AG08396 (cell line): Measurements from ENCODE around the gene RAVER2.

Source experiments
- DNase-seq: peaks from one replicate; pipeline ENCODE4 v3.0.0; 2012; ENCODE audit warnings: low spot score, mixed read lengths

RAVER2 gene

GRCh38 chr1:64847666-64848065, 102.8 kb downstream of the RAVER2 start:
- no peak for DNase-seq

GRCh38 chr1:64848136-64848535, 103.3 kb downstream of the RAVER2 start:
- DNase-seq, result no peak

DNA sequence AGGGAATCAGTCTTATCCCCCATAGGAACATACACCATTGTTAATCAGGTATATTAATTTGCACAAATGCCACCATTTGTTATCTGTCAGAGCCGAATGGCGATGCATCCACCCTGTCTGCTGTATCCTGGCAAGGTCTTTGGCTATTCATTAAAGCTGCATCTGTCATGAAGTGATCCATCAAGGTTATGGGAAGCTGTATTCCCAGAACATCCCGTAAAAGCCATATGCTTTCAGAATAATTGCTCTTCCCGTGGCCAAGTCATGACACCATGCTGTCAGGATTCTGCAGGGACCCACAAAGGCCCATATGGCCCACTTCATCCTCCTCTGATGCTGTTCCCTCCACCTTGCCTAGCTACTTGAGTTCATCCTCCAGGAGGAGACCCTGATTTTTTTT, 103.9 kb downstream of the RAVER2 start:
- DNase-seq, result no peak

DNA sequence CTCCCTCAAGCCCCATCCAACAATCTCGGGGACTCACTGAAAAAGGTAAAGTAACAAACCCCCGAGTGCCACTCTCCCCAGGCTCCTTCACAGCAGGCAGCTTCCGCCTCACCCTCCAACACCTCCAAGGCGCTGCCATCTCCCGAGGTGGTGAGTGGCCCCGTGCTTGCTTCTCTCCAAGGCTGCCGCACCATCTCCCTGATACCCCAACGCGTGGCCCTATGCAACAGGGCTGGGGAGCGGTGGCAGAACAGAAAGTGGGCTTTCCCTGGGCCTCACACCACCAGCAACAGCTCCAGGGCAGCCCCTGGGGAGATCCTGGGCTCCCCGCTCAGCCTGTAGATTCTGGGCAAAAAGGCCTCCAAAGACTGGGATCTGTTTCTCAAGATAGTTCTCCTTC, 105.1 kb downstream of the RAVER2 start:
- no peak for DNase-seq

- no peak for DNase-seq
These were observed 106.0 kb downstream of the RAVER2 start for GRCh38 chr1:64850846-64851245.

DNA sequence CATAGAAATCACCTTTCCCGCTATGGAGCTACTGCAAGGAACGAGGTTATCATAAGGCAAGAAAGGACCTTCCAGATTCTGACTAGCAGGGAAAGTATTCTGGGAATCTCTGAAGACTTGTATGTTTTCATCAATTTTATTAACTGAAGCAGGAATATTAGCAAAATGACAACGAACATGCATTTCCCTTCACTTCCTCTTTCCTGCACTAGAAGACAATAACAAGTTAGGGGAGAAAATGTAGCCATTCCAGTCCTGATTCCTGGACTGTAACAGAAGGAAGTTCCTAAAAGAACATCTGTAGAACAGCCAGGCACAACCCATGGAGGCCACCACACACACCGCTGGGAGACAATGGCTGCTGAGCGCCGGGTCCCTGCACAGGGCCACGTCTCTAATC, 106.8 kb downstream of the RAVER2 start:
- no peak for DNase-seq

DNA sequence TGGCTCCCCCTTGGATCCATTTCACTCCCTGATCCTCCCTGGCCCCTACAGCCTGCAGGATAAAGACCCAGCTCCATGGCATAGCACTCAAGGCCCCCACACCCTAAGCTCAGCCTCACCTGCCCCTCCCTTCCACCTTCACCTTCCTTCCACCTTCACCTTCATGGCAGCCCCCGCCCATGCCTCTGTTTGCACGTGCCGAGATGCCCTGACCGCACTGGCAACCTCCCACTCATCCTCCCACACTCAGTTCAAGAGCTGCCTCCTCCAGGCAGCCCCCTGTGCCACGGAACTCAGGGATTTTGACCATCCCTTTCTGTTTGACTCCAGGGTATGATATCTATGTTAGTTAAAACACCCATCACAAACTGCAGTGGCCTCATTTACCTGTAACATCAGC, 109.8 kb downstream of the RAVER2 start:
- no peak for DNase-seq

- no peak for DNase-seq
These were observed 110.7 kb downstream of the RAVER2 start for GRCh38 chr1:64855557-64855956.

- DNase-seq, result no peak
These were observed 111.7 kb downstream of the RAVER2 start for GRCh38 chr1:64856553-64856952.

- DNase-seq, result no peak
These were observed 112.5 kb downstream of the RAVER2 start for GRCh38 chr1:64857347-64857746.

DNA sequence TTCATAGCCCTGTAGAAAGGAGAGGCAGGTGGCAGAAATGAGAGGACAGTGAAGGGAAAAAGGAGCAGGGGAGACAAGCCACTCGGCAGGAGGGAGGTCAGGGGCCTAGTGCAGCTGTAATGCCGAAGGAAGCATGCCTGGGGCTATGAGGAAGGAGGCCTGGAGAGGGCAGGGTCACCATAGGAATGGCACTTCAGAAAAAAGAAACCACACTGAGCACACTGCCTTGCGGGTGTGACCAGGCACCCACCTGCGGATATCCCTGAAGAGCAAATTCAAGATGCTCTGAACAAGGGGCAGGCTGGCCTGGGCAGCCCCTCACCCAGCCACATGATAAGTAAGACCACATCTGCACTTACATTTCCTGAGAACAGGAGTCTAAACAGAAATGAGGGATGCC, 116.7 kb downstream of the RAVER2 start:
- no peak for DNase-seq

DNA sequence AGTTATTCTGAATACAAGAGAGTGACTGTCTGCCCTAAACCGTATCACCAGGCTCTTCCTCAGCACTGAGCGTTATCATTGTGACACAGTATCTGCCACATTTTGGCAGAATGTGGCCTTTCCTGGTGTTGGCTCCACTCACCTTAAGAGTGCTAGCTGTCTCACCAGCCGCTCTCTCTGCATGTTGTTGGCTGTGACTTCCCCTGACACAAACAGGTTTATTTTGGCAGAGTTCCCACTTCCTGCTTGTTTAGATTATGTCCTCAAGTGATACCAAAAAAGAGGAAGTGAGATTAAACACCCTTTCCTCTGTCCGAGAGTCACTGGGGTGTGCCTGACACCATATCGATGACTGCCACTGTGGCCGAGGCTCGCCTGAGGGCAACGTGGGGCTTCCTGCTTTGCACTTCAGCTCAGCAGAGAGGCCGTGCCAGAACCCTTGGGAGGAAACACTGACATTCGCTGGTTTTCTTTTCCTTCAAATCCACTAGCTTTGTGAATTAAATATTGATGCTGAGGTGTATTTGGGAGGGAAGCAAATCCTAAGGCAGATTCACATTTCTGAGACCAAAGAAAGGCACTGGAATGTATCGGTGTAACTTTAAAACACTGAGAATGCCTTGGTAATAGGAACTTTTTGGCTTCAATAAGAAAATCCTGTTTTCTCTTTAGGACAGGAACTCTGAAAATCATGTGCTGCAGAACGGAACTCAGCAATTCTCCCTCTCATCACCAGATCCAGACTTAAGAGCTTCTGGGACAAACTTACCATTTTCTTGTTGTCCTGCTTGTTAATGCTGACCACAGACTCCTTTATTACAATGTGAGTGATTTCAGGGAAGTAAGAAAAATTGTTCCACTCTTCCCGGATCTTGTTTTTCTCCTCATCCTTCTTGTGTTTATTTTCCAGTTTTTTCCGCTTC, 119.4 kb downstream of the RAVER2 start:
- no peak for DNase-seq

GRCh38 chr1:64865105-64865757, 120.4 kb downstream of the RAVER2 start:
- no peak for DNase-seq

- DNase-seq, result no peak
These were observed 121.8 kb downstream of the RAVER2 start for GRCh38 chr1:64866689-64867088.

GRCh38 chr1:64867266-64867665, 122.4 kb downstream of the RAVER2 start:
- DNase-seq, result no peak

- DNase-seq, result no peak
These were observed 126.4 kb downstream of the RAVER2 start for GRCh38 chr1:64871256-64871655.

- no peak for DNase-seq
These were observed 127.2 kb downstream of the RAVER2 start for GRCh38 chr1:64872067-64872466.

DNA sequence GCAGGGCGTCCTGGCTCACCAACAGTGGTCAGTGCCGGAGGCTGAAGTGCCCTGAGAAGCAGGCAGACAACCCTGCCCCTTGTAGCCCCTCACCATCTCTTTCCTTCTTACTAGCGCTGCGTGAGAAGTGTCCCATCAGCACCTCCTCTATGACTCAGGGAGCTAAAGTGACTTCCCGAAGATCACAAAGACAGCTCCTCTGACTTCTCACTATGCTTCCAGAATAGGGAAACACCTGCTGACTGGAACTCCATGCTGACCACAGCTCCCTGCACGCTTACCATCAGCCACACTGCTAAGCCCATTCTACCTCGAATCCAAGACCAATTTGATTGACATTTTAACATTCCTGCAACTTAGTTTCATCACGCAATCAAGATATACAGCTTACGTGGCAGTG, 128.7 kb downstream of the RAVER2 start:
- no peak for DNase-seq

DNA sequence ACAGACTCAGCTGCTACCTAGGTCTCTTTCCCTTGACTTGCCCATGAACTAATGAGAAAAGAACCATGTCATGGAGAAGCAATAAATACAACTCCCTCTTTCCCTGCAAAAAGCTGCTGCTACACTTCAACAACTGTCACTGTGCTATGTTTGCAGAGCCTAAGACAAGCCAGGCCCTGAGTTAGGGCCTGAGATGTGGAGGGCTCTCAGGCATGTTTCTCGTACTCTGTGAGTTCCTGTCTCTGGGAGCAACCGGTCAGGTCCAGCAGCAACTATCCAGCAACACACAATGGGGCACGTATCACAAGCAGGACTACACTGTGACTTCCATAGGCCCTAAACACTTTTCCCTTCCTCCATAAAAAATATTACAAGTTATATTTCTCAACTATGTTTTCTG, 129.8 kb downstream of the RAVER2 start:
- DNase-seq, result no peak

GRCh38 chr1:64875101-64875500, 130.2 kb downstream of the RAVER2 start:
- no peak for DNase-seq

GRCh38 chr1:64875606-64876005, 130.7 kb downstream of the RAVER2 start:
- DNase-seq, result no peak

- no peak for DNase-seq
These were observed 132.3 kb downstream of the RAVER2 start for GRCh38 chr1:64877151-64877550.

- no peak for DNase-seq
These were observed 132.7 kb downstream of the RAVER2 start for GRCh38 chr1:64877598-64877997.

GRCh38 chr1:64878090-64878489, 133.2 kb downstream of the RAVER2 start:
- DNase-seq, result no peak
